ENCODE measurements around the gene XPNPEP2. TPM values are rescaled to one million over a fixed set of nuclear protein-coding genes. Genes with fewer than 3 reads are reported as not detected.

XPNPEP2 gene
- not detected in 2 replicates for total RNA-seq

GRCh38 chrX:129738466-129739308, at the start of gene XPNPEP2:
Gene XPNPEP2, plus strand, starts transcription at chrX:129738979. Its CDS starts 235 bp downstream, at chrX:129739214.
- no peak for DNase-seq (ENCODE audit: low read depth in 2 of 2)

GRCh38 chrX:129689796-129690195, 49.0 kb upstream of the XPNPEP2 start:
- DNase-seq (ENCODE audit: low read depth in 2 of 2), result no peak

- no peak for DNase-seq (ENCODE audit: low read depth in 2 of 2)
These were observed 48.3 kb upstream of the XPNPEP2 start for GRCh38 chrX:129690435-129690834.

GRCh38 chrX:129693354-129693753, 45.4 kb upstream of the XPNPEP2 start:
- no peak for DNase-seq (ENCODE audit: low read depth in 2 of 2)

GRCh38 chrX:129694805-129695204, 44.0 kb upstream of the XPNPEP2 start:
- no peak for DNase-seq (ENCODE audit: low read depth in 2 of 2)

- DNase-seq (ENCODE audit: low read depth in 2 of 2), result no peak
These were observed 43.2 kb upstream of the XPNPEP2 start for GRCh38 chrX:129695535-129695934.

GRCh38 chrX:129695937-129696336, 42.8 kb upstream of the XPNPEP2 start:
- DNase-seq (ENCODE audit: low read depth in 2 of 2), result no peak

DNA sequence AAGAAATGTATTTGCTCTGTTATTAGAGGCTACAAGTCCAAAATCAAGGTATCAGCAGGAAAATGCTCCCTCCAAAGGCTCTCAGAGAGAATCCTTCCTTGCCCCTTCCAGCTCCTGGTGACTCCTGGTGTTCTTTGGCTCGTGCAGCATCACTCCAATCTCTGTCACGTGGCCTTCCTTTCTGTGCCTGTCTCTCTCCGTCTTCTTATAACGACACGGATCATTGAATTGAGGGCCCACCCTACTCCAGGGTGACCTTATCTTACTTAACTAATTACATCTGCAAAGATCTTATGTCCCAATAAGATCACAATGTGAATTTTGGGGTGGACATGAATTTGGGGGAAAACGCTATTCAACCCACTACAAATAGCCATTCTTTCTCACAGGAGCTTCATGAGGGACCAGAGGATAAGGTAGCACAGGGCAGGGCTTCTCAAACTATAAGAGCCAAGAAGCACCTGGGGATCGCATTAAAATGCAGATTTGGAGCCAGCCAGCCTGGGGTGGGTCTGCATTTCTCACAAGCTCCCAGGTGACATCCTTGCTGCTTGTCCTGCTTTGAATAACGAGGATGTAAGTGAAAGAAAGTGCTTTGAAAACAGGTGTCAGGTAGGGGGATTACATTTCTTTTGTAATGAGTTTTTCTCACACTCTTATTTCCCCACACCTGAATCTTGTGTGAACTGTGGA, 42.2 kb upstream of the XPNPEP2 start:
- no peak for DNase-seq (ENCODE audit: low read depth in 2 of 2)

DNA sequence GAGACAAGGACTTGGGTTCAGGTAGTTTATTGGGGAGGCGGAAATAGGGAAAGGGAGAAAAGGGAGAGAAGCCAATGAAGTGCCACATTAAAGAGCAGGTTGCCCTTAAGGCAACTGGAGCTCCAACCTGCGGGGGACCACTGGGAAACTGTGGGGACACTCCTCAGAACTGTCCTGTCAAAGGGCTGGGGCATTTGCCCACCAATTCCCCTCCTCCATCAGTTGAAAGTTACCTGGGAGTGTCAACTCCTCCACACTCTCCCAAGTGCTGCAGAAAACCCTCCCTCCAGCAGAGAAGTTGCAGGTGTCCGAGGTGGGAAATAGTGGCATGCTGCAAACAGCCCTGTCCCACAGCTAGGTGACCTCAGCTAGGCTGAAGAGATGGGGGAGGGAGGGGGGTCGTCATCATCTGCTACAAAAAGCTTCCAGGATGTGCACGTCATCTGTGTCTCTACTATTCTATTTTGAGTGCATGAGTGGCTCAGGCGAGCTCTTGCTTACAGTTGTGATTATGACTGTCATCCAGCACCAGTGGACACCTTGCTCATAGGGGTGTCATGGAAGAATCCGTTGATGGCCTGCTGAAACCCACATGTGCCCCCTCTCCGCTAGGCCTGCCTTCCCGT, 41.5 kb upstream of the XPNPEP2 start:
- DNase-seq (ENCODE audit: low read depth in 2 of 2), result no peak

GRCh38 chrX:129698150-129698549, 40.6 kb upstream of the XPNPEP2 start:
- DNase-seq (ENCODE audit: low read depth in 2 of 2), result no peak

GRCh38 chrX:129700536-129700935, 38.2 kb upstream of the XPNPEP2 start:
- no peak for DNase-seq (ENCODE audit: low read depth in 2 of 2)

GRCh38 chrX:129701624-129702069, 37.1 kb upstream of the XPNPEP2 start:
- no peak for DNase-seq (ENCODE audit: low read depth in 2 of 2)

DNA sequence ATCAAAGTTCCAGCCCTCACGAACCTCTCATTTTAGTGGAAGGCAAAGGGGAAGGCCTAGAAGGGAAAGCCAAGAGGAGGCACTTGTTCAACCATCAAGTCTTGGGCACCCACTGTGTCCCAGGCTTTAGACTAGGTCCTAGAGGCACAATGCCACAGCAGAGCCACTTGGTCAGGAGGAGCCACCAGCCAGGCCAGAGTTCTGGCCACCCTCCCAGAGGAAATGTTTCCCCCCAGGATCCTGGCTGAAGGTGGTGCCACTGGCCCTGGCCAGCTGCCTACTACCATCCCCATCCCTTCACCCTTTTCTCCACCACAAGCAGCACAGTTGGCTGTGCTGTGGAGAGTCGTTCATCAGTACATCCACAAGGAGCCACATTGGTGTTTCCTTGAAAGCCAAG, 34.3 kb upstream of the XPNPEP2 start:
- no peak for DNase-seq (ENCODE audit: low read depth in 2 of 2)

DNA sequence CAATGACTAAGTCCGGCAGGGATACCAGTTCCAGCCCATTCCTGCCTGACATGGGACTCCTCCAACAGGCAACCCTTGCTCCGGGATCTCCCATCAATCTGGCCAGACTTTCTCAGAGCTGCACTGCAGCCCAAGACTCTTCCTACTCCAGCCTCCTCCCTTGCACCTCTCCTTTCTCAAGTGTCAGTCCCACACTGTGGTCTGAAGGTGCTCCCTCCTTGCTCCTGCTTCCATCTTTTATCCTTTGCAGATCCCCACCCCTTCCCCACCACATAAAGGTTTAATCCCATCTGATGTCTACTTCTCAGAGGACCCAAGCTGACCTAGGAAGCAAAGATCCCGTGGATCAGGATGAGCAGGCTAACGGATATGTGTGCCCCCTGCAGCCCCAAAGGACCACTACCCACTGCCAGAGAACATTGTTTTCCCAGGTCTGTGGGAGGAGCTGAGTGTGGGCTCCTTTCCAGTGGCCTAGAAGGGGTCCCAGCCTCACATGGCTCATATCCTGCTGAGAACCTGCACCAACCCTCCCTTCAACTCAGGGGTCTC, 33.3 kb upstream of the XPNPEP2 start:
- no peak for DNase-seq (ENCODE audit: low read depth in 2 of 2)

- no peak for DNase-seq (ENCODE audit: low read depth in 2 of 2)
These were observed 32.8 kb upstream of the XPNPEP2 start for GRCh38 chrX:129705988-129706387.

GRCh38 chrX:129706400-129707072, 32.2 kb upstream of the XPNPEP2 start:
- no peak for DNase-seq (ENCODE audit: low read depth in 2 of 2)

DNA sequence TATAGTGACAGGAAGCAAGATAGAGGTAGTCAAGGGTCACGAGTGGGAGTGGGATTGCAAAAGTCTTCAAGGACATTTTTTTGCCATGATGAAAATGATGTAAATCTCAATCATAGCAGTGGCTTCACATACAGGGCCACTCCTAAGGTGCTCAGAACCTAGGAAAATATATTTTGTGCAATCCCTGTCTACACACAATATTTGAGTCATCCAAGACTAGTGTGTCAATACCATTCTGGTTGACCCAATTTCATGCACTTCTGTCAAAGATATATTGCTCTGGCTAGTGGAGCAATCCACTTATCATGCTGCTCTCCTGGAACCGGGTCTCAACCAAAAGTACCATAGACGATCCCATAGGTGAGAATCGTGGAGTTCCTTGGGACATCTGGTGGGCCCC, 24.2 kb upstream of the XPNPEP2 start:
- DNase-seq (ENCODE audit: low read depth in 2 of 2), result no peak

GRCh38 chrX:129716507-129716906, 22.3 kb upstream of the XPNPEP2 start:
- DNase-seq (ENCODE audit: low read depth in 2 of 2), result no peak

DNA sequence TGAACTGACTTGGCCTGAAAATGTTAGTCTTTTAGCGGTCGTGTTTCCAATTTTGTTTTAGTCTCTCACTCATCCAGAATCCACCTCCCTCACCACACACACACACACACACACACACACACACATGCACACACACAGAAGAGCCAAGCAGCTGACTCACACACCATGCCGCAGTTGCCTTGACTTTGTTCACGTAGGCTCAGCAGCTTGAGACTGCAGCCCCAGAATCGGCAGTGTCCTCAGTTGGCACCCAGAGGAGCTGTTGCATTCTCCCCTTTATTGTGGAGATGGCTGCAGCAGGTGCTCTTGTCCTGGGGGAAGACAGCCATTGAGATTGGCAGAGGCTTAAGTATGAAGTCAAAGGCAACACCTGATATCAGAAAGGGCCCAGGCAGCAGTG, 20.9 kb upstream of the XPNPEP2 start:
- peak in 1 of 2 donors; percentile 69 for DNase-seq (ENCODE audit: low read depth in 2 of 2)

DNA sequence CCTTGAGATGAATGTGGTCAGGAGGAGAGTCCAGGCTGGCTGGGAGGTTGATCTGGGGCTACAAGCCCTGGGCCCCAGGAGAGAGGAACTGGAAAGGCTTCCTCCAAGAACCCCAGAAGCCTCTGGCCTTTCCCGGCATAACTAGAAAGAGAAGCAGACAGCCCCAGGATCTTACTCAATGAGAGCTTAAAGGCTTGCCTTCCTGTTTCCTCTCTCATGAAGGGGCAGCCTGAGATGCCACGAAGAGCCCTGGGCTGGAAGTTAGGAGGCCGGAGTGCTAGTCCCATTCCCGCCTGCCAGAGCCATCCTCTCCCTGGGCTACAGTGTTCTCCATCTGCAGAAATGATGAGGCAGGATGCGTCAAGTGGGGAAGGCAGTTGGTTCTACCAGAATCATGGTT, 20.1 kb upstream of the XPNPEP2 start:
- no peak for DNase-seq (ENCODE audit: low read depth in 2 of 2)

GRCh38 chrX:129719268-129719667, 19.5 kb upstream of the XPNPEP2 start:
- DNase-seq (ENCODE audit: low read depth in 2 of 2), result no peak

Measured in lung microvascular endothelial cell (primary cell).